ENCODE results near the gene ZNF524. TPM values are rescaled to one million over a fixed set of nuclear protein-coding genes. Genes with fewer than 3 reads are reported as not detected.

The ZNF524 gene
- total and polyA plus RNA-seq, 9 of the 15 experiments (the other 6 are each of a cell fraction or from before 2014, with no cell fraction given) = 0.08 to 15.6 (median 2.9) TPM

DNA sequence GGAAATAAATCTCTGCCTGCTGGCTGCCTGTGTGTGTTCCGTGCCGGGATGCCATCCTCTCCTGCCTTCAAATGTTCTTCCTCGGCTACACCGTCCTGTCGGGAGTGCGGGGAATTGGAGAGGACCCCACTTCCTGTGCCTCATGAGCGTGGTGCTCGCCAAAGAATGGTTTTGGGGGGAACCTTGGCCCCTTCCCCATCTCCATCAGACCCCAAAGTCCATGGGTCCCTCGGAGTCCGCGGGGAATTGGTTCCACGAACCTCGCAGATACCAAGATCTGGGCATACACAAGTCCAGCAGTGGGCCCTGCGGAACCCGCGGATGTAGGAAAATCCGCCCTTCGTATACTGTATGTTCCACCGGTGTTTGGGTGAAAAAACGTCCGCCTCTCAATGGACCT is 3.0 kb downstream of the ZNF524 start:
- no peak for DNase-seq (ENCODE audit: extremely low read depth in 1 of 4, low spot score in 3 of 4)
- Histone ChIP-seq H3K9me3 (replicated peaks; ENCODE audit: control insufficient read depth, insufficient read depth, low read depth, low read length) (0 out of 2 replicates have a peak, but pooled peaks cover 2% of the 10 kb centered on the region), H3K27me3 (ENCODE audit: control insufficient read depth in 2 of 2, insufficient read depth in 2 of 2, low read length in 2 of 2) (no peaks in the 10 kb centered on the region), H2AFZ (ENCODE audit: low read depth, low read length) (no peak overlapping the region), H3K79me2 (ENCODE audit: control insufficient read depth, insufficient read depth, low read length) (peaks cover 35% of the 10 kb centered on the region), H3K4me3 (no peak overlapping the region), H3K27ac (ENCODE audit: extremely low read depth, low read depth, low read length) (peak overlapping the region; percentile 17), H4K20me1 (replicated peaks; ENCODE audit: control insufficient read depth, insufficient read depth, low read length) (no peaks in the 10 kb centered on the region), H3K9me1 (ENCODE audit: control insufficient read depth, insufficient read depth, low read length) (no peaks in the 10 kb centered on the region), H3K4me2 (ENCODE audit: insufficient read depth, low read length) (peak overlapping the region; percentile 39), H3K9ac (ENCODE audit: insufficient read depth in 1 of 2, low read depth in 2 of 2, low read length in 2 of 2) (no peak overlapping the region), H3K4me1 (replicated peaks in 1 of 2; ENCODE audit: control insufficient read depth in 2 of 2, insufficient read depth in 2 of 2, low read length in 2 of 2) (peaks cover 32 to 44% of the 10 kb centered on the region in 2 experiments), H3K36me3 (ENCODE audit: control insufficient read depth, insufficient read depth, low read length) (peaks cover 7% of the 10 kb centered on the region; the same call in 2 of the 3 replicates)
- BruUV-seq (replicated peaks) = no TSS peak
- no peak for FAIRE-seq
- ChIA-PET CTCF (ENCODE audit: low intra/inter-chr PET ratio) (no interaction called here), POLR2A (no interaction called here)
- ATAC-seq = no peak
- 83% methylated on average over 19 of the region's 21 CpGs for WGBS (ENCODE audit: insufficient coverage, low coverage, missing lambda C conversion rate)
- in situ Hi-C loops (cut with MboI) = no loop called here
- TF ChIP-seq ZSCAN29 (IDR thresholded peaks at IDR 0.05) (no peak), POLR2G (IDR thresholded peaks at IDR 0.05; ENCODE audit: low read depth, low read length) (0 out of 2 replicates have a peak, but pooled peaks have one; percentile 2), MBD2 (IDR thresholded peaks at IDR 0.05; ENCODE audit: borderline replicate concordance, low read depth) (no peak), ZNF655 (CRISPR knock-in tag; IDR thresholded peaks at IDR 0.05) (no peak), ZNF175 (CRISPR knock-in tag; IDR thresholded peaks at IDR 0.05; ENCODE audit: low read depth) (no peak)
- TF ChIP-seq, protein P1, sequence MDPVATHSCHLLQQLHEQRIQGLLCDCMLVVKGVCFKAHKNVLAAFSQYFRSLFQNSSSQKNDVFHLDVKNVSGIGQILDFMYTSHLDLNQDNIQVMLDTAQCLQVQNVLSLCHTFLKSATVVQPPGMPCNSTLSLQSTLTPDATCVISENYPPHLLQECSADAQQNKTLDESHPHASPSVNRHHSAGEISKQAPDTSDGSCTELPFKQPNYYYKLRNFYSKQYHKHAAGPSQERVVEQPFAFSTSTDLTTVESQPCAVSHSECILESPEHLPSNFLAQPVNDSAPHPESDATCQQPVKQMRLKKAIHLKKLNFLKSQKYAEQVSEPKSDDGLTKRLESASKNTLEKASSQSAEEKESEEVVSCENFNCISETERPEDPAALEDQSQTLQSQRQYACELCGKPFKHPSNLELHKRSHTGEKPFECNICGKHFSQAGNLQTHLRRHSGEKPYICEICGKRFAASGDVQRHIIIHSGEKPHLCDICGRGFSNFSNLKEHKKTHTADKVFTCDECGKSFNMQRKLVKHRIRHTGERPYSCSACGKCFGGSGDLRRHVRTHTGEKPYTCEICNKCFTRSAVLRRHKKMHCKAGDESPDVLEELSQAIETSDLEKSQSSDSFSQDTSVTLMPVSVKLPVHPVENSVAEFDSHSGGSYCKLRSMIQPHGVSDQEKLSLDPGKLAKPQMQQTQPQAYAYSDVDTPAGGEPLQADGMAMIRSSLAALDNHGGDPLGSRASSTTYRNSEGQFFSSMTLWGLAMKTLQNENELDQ (CRISPR knock-in tag; IDR thresholded peaks at IDR 0.05; ENCODE audit: borderline replicate concordance) = no peak
- intact Hi-C loops (cut with micrococcal nuclease) = no loop called here
